Smooth muscle cell (in vitro differentiated cells): ENCODE results near the gene EPPIN. TPM values are rescaled to one million over a fixed set of nuclear protein-coding genes. Genes with fewer than 3 reads are reported as not detected.
A peak's percentile ranks its signal among the peaks of the same experiment; 100 is the strongest.

ENCODE experiments used
- DNase-seq: peaks from one replicate; lab custom pipeline; 2025; ENCODE audit not compliant: unreplicated experiment; lab: John Stamatoyannopoulos, UW
- H2AFZ ChIP-seq: fragments of 200-600 bp; sonication (generic); 2 replicates; pipeline ENCODE4 v1.6.0; 2016; ENCODE audit warnings: antibody characterized with exemption, low read depth, mild to moderate bottlenecking
- H3F3A ChIP-seq: fragments of 200-600 bp; sonication (generic); 2 replicates; pipeline ENCODE4 v1.6.0; 2017; ENCODE audit warnings: antibody characterized with exemption, low read depth
- H3K27ac ChIP-seq: fragments of 200-600 bp; sonication (generic); 2 replicates; pipeline ENCODE4 v1.5.1; 2016; ENCODE audit warnings: low read depth, mild to moderate bottlenecking
- H3K27me3 ChIP-seq: fragments of 200-600 bp; sonication (generic); 2 replicates; pipeline ENCODE4 v1.6.1; 2016; ENCODE audit warnings: low read depth, mild to moderate bottlenecking
- H3K36me3 ChIP-seq: fragments of 200-600 bp; sonication (generic); 2 replicates; pipeline ENCODE4 v1.5.1; 2016; ENCODE audit warnings: low read depth
- H3K4me1 ChIP-seq: fragments of 200-600 bp; sonication (generic); 2 replicates; pipeline ENCODE4 v1.5.1; 2016; ENCODE audit warnings: low read depth
- H3K4me2 ChIP-seq: fragments of 200-600 bp; sonication (generic); 2 replicates; pipeline ENCODE4 v1.6.0; 2016; ENCODE audit warnings: mild to moderate bottlenecking
- H3K4me3 ChIP-seq: fragments of 200-600 bp; sonication (generic); 2 replicates; pipeline ENCODE4 v1.5.1; 2016; ENCODE audit warnings: mild to moderate bottlenecking
- H3K79me2 ChIP-seq: fragments of 200-600 bp; sonication (generic); 2 replicates; pipeline ENCODE4 v1.6.0; 2016; ENCODE audit warnings: low read depth, mild to moderate bottlenecking
- H3K9ac ChIP-seq: fragments of 200-600 bp; sonication (generic); 2 replicates; pipeline ENCODE4 v1.6.0; 2016; ENCODE audit warnings: low read depth
- H3K9me3 ChIP-seq: fragments of 200-600 bp; sonication (generic); replicated peaks from 2 replicates; pipeline ENCODE4 v1.5.1; 2016; ENCODE audit warnings: low read depth
- H4K20me1 ChIP-seq: fragments of 200-600 bp; sonication (generic); 2 replicates; pipeline ENCODE4 v1.6.0; 2016; ENCODE audit warnings: low read depth
- WGBS: methylation state at CpG from one replicate; pipeline ENCODE4 v1.1.7; 2016; ENCODE audit warnings: low lambda C conversion rate; 5-methylcytosine and 5-hydroxymethylcytosine counted together
- polyA plus RNA-seq: library from polyadenylated mRNA; unstranded; fragments of >200 nt; fragmentation: Nextera tagmentation; extraction: Ambion mirVana; gene quantifications from 2 replicates; pipeline ENCODE4 v1.2.1, GENCODE V29; 2016
- total RNA-seq: library from RNA; depleted of rRNA; stranded (reverse); fragments of >200 nt; gene quantifications from 2 replicates; pipeline ENCODE4 v1.2.3, GENCODE V29; 2014
- TF ChIP-seq, protein P1 (sequence below): fragments of 200-600 bp; sonication (generic); IDR thresholded peaks from 2 replicates; pipeline ENCODE4 v1.5.1; 2017; ENCODE audit warnings: borderline replicate concordance, mild to moderate bottlenecking, antibody characterized with exemption; ENCODE audit not compliant: insufficient read depth, poor library complexity, severe bottlenecking

Gene EPPIN
- total RNA-seq (not detected in 2 replicates), polyA plus RNA-seq (not detected in 2 replicates)

DNA sequence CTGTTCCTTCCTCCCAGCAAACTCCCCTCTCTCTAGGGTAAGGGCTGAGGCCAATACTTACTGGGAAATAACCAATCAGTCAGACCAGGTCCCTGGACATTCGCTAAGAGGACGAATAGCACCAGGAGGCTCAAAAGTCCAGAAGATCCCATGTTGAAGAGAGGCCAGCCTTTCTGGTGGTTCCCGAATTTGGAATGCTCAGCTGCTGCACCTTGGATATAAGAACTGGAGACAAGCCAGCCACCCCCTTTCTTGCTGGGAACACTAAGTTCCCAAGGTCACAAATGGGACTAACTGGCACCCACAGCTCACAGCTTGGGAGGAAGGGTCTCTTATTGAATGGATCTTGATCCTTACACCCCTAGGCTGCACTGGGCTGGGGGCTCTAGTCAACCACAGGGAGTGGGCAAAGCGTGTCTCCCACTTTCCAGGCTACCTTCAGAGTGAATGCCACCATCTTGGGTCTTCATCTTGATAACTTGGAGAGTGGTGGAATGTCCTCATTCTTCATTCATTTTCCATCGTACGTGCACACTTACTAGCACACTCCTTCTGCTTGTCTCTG lies at the start of gene EPPIN:
Gene EPPIN, minus strand, starts transcription at position 196 of the 565 bp plus-strand sequence. Its CDS starts 44 bp downstream, at position 152.
- 91% methylated on average over 6 of the region's 6 CpGs for WGBS
- TF ChIP-seq, protein P1, sequence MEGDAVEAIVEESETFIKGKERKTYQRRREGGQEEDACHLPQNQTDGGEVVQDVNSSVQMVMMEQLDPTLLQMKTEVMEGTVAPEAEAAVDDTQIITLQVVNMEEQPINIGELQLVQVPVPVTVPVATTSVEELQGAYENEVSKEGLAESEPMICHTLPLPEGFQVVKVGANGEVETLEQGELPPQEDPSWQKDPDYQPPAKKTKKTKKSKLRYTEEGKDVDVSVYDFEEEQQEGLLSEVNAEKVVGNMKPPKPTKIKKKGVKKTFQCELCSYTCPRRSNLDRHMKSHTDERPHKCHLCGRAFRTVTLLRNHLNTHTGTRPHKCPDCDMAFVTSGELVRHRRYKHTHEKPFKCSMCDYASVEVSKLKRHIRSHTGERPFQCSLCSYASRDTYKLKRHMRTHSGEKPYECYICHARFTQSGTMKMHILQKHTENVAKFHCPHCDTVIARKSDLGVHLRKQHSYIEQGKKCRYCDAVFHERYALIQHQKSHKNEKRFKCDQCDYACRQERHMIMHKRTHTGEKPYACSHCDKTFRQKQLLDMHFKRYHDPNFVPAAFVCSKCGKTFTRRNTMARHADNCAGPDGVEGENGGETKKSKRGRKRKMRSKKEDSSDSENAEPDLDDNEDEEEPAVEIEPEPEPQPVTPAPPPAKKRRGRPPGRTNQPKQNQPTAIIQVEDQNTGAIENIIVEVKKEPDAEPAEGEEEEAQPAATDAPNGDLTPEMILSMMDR, result no peak
- no peaks in the 10 kb centered on the region for H3K9me3 ChIP-seq
- no peaks in the 10 kb centered on the region for H3K4me1 ChIP-seq
- H3K36me3 ChIP-seq, result no peaks in the 10 kb centered on the region
- H3K27me3 ChIP-seq, result peaks cover 16% of the 10 kb centered on the region
- H3F3A ChIP-seq, result no peaks in the 10 kb centered on the region
- peak within 1 kb of the TSS; percentile 52 for H2AFZ ChIP-seq
- no peak within 1 kb of the TSS for H3K27ac ChIP-seq
- no peak within 1 kb of the TSS for H3K9ac ChIP-seq
- no peak for DNase-seq
- H3K79me2 ChIP-seq, result no peaks in the 10 kb centered on the region
- H3K4me2 ChIP-seq, result no peak within 1 kb of the TSS
- H3K4me3 ChIP-seq, result no peak within 1 kb of the TSS
- no peaks in the 10 kb centered on the region for H4K20me1 ChIP-seq

DNA sequence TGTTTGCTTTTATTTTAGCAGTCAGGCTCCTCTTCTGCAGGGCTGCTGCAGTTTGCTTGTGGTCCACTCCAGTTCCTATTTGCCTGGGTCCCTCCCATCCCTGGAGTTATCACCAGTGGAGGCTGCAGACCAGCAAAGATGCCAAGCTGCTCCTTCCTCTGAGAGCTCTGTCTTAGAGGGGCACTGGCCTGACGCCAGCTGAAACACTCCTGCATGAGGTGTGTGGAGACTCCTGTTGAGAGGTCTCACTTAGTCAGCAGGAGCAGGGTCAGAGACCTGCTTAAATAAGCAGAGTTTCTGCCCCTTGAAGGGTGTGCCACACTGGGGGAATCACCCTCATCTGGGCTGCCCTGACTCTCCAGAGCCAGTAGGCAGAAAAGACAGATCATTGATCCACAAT lies 48.0 kb upstream of the EPPIN start:
- TF ChIP-seq, protein P1, result no peak
- Histone ChIP-seq H3F3A (no peaks in the 10 kb centered on the region), H3K27ac (no peak overlapping the region), H4K20me1 (no peaks in the 10 kb centered on the region), H3K4me3 (no peak overlapping the region), H3K36me3 (no peaks in the 10 kb centered on the region), H3K4me1 (no peaks in the 10 kb centered on the region), H2AFZ (no peak overlapping the region), H3K9ac (no peak overlapping the region), H3K79me2 (no peaks in the 10 kb centered on the region), H3K27me3 (no peaks in the 10 kb centered on the region), H3K9me3 (no peaks in the 10 kb centered on the region), H3K4me2 (no peak overlapping the region)
- no peak for DNase-seq
- WGBS, result 0% methylated on average over 1 of the region's 1 CpG

DNA sequence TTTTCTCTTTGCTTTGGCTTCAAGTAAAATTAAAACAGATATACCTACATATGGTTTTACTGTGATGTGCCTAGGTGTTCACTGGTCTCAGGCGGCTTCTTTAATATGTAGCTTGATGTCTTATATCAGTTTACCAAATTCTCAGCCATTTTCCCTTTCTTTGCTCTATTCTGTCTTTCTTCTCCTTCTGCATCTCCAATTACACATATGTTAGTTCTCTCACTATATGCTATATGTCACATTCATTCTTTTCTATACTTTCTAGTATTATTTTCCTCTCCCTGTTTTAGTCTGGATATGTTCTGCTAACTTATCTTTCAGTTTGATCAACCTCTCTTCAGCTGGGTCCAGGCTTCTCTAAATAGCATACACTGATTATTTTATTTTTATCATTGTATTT lies 46.3 kb upstream of the EPPIN start:
- Histone ChIP-seq H2AFZ (no peak overlapping the region), H3F3A (no peaks in the 10 kb centered on the region), H3K36me3 (no peaks in the 10 kb centered on the region), H3K4me1 (no peaks in the 10 kb centered on the region), H3K9me3 (no peaks in the 10 kb centered on the region), H3K27ac (no peak overlapping the region), H3K27me3 (no peaks in the 10 kb centered on the region), H3K9ac (no peak overlapping the region), H3K4me2 (no peak overlapping the region), H3K79me2 (no peaks in the 10 kb centered on the region), H3K4me3 (no peak overlapping the region), H4K20me1 (no peaks in the 10 kb centered on the region)
- TF ChIP-seq, protein P1, result no peak
- 3% methylated on average over 1 of the region's 1 CpG for WGBS
- DNase-seq, result no peak

DNA sequence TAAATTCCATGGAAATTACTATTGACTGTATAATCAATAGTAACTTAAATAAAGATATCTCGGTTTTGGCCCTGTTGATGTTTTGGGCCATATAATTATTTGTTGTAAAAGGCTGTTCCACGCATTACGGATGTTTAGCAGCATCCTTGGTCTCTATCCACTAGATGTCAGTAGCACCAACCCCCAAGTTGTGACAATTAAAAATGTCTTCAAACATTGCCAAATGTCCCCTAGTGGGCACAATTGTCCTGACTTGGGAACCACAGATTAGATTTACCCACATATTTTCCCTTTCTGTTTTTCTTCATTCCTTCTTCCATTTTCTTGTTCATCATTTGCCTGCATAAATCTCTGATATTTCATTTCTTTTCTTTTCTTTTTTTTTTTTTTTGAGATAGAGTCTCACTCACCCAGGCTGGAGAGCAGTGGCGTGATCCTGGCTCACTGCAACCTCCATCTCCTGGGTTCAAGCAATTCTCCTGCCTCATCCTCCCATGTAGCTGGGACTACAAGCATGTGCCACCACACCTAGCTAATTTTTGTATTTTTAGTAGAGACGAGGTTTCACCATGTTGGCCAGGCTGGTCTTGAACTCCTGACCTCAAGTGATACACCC lies 45.5 kb upstream of the EPPIN start:
- no peaks in the 10 kb centered on the region for H3K36me3 ChIP-seq
- no peaks in the 10 kb centered on the region for H3K9me3 ChIP-seq
- H3K9ac ChIP-seq, result no peak overlapping the region
- DNase-seq, result no peak
- TF ChIP-seq, protein P1, result peak; percentile 42
- no peaks in the 10 kb centered on the region for H4K20me1 ChIP-seq
- H2AFZ ChIP-seq, result no peak overlapping the region
- H3F3A ChIP-seq, result no peaks in the 10 kb centered on the region
- no peak overlapping the region for H3K27ac ChIP-seq
- WGBS, result 60% methylated on average over 5 of the region's 5 CpGs
- H3K4me2 ChIP-seq, result no peak overlapping the region
- no peaks in the 10 kb centered on the region for H3K27me3 ChIP-seq
- no peaks in the 10 kb centered on the region for H3K4me1 ChIP-seq
- no peaks in the 10 kb centered on the region for H3K79me2 ChIP-seq
- no peak overlapping the region for H3K4me3 ChIP-seq
